Sigmoid colon (tissue), 7 donors: ENCODE measurements around the gene GPRC5D. TPM values are rescaled to one million over a fixed set of nuclear protein-coding genes. Genes with fewer than 3 reads are reported as not detected.

ENCODE experiments used
- DNase-seq: peaks from one replicate; pipeline ENCODE4 v3.0.0-alpha.2; 2019
- H3K27ac ChIP-seq, 4 donors: fragments of 200-600 bp; sonication (generic); one replicate each; pipeline ENCODE4 v1.5.1; 2016 to 2019; ENCODE audit warnings: mild to moderate bottlenecking in 1 of 4
- H3K27me3 ChIP-seq, 3 donors: fragments of 200-600 bp; sonication (generic); one replicate each; pipeline ENCODE4 v1.5.1; 2019; ENCODE audit warnings: mild to moderate bottlenecking in 1 of 3
- H3K36me3 ChIP-seq, 4 donors: fragments of 200-600 bp; sonication (generic); one replicate each; pipeline ENCODE4 v1.5.1; 2016 to 2019
- H3K4me1 ChIP-seq, 4 donors: fragments of 200-600 bp; sonication (generic); one replicate each; pipeline ENCODE4 v1.5.1; 2017 to 2019
- H3K4me3 ChIP-seq, 4 donors: fragments of 200-600 bp; sonication (generic); one replicate each; pipeline ENCODE4 v1.5.1; 2017 to 2019; ENCODE audit warnings: mild to moderate bottlenecking in 2 of 4, moderate library complexity in 1 of 4
- H3K9me3 ChIP-seq, 4 donors: fragments of 200-600 bp in 3 of 4; sonication (generic) in 3 of 4; one replicate each; pipeline versions ENCODE4 v1.5.1 to v1.6.1; 2013 to 2019
- CTCF ChIP-seq, 4 experiments: fragments of 450-650 bp in 3 of 4; fragments of 200-600 bp in 1 of 4; IDR thresholded peaks; one replicate each; pipeline ENCODE4 v1.5.1; 2016 to 2019; ENCODE audit warnings: antibody characterized with exemption in 4 of 4, mild to moderate bottlenecking in 3 of 4, moderate library complexity in 2 of 4
- EP300 ChIP-seq, 4 donors: sonication (generic); formaldehyde crosslinking; IDR thresholded peaks; one replicate each; pipeline ENCODE4 v1.6.1; 2017; ENCODE audit warnings: antibody characterized with exemption in 4 of 4
- POLR2A ChIP-seq, 2 donors: fragments of 450-650 bp; IDR thresholded peaks; one replicate each; pipeline ENCODE4 v1.6.1; 2016; ENCODE audit warnings: antibody characterized with exemption in 2 of 2, mild to moderate bottlenecking in 2 of 2, moderate library complexity in 2 of 2
- POLR2AphosphoS5 ChIP-seq, 4 donors: sonication (generic); formaldehyde crosslinking; IDR thresholded peaks; one replicate each; pipeline ENCODE4 v1.6.1; 2017; ENCODE audit warnings: antibody characterized with exemption in 4 of 4
- WGBS, 2 donors: extraction: QIAGEN DNeasy Blood & Tissue Kit; methylation state at CpG; one replicate each; pipeline ENCODE4 v1.1.7; 2013; 5-methylcytosine and 5-hydroxymethylcytosine counted together
- intact Hi-C: fragments of 100-400 bp; cut with DNase I; formaldehyde crosslinking; loops from one replicate; pipeline ENCODE4 v1.15.1; 2023
- polyA plus RNA-seq, 3 donors: library from polyadenylated mRNA; stranded (reverse); fragments of 200-250 nt; gene quantifications; one replicate each; pipeline ENCODE4 v1.2.3, GENCODE V29; 2013
- total RNA-seq, 4 donors: library from RNA; depleted of rRNA; stranded (reverse); fragments of >200 nt; gene quantifications; one replicate each; pipeline ENCODE4 v1.1.0, GENCODE V29; 2016
- donor health status: healthy with polysubstance abuse.
- donor health status: Bipolar disorder and iron deficiency.
- donor health status: healthy.

GPRC5D gene
- total and polyA plus RNA-seq, 7 donors: 0.16 TPM; not detected in 6

DNA sequence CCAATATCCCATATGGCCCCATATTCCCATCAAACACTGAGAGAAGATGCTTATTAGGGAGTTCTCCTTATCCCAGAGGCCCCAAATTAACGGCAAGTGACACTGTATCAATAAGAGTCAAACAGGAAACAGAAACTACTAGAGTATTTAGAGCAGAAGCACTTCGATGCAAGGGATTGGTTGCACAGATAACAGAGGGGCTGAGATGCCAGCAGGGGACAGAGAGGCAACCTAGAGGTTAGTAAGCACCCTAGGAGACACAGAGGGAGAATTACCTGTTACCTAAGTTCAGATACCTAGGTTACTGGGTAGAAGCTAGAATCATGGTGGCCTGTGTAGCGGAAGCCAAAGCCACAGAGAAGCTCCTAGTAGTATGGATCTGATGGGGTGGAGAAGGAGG is 45.2 kb upstream of the GPRC5D start:
- Histone ChIP-seq H3K9me3 (no peaks in the 10 kb centered on the region), H3K27me3 (no peaks in the 10 kb centered on the region), H3K27ac (no peak overlapping the region), H3K4me1 (peaks cover 0 to 48% (median 25%) of the 10 kb centered on the region in 4 donors), H3K4me3 (no peak overlapping the region), H3K36me3 (no peaks in the 10 kb centered on the region)
- DNase-seq: no peak
- TF ChIP-seq CTCF (IDR thresholded peaks at IDR 0.05): no peak
- TF ChIP-seq POLR2A (IDR thresholded peaks at IDR 0.05): no peak
- no peak for TF ChIP-seq EP300 (IDR thresholded peaks at IDR 0.05)
- TF ChIP-seq POLR2AphosphoS5 (IDR thresholded peaks at IDR 0.05): no peak
- 64 to 81% methylated on average over 3 of the region's 3 CpGs for WGBS, 2 donors
- intact Hi-C loops: loop anchor here (5.0 kb wide), 1 partner anchor 285 kb away; no protein-coding TSS in a partner anchor

DNA sequence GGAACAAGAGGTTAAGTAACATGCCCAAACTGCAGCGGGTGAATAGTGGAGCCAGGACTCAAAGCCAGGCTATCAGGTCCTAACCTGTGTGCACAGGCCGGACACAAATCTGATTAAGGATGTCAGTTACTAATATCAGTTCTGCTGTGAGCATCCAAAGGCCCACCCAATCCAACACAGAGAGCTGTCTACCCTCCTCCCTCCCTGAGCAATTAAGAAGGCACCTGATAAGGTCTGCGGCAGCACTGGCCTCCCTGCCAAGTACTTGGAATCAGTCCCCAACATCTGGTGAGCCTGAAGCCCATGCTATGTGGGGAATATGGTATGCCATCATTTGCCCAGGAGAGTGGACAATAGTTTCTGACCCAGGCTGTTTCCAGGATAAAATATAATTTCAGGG is 44.2 kb upstream of the GPRC5D start:
- 89 to 90% methylated on average over 3 of the region's 3 CpGs for WGBS, 2 donors
- TF ChIP-seq POLR2A (IDR thresholded peaks at IDR 0.05) (no peak), CTCF (IDR thresholded peaks at IDR 0.05) (no peak), EP300 (IDR thresholded peaks at IDR 0.05) (no peak), POLR2AphosphoS5 (IDR thresholded peaks at IDR 0.05) (no peak)
- Histone ChIP-seq H3K27me3 (no peaks in the 10 kb centered on the region), H3K27ac (no peak overlapping the region), H3K4me3 (no peak overlapping the region), H3K9me3 (no peaks in the 10 kb centered on the region), H3K36me3 (no peaks in the 10 kb centered on the region), H3K4me1 (peaks cover 0 to 45% (median 25%) of the 10 kb centered on the region in 4 donors)
- DNase-seq: no peak
- intact Hi-C loops: loop anchor here (5.0 kb wide), 1 partner anchor 284 kb away; no protein-coding TSS in a partner anchor

DNA sequence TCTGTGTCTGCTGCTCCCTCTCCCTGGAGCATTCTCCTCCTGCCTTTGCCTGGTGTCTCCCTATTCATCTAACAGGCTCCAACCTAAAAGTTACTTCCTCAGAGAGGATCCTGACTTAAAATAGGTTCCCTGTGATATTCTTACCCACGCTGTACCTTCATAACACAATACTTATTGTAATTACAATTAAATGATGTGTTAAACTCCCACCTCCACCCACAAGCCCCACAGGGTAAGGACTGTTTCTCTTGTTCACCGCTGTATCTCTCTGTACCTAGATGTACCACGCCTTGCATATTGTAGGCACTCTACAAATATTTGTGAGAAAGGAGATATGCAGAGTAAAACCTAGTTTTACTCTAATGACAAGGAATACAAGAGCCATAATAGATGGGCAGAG is 43.1 kb upstream of the GPRC5D start:
- WGBS, 2 donors: 91 to 92% methylated on average over 3 of the region's 3 CpGs
- no peak overlapping the region for H3K4me3 ChIP-seq
- H3K27ac ChIP-seq: no peak overlapping the region
- H3K27me3 ChIP-seq: no peaks in the 10 kb centered on the region
- peaks cover 0 to 51% (median 28%) of the 10 kb centered on the region in 4 donors for H3K4me1 ChIP-seq
- no peaks in the 10 kb centered on the region for H3K36me3 ChIP-seq
- H3K9me3 ChIP-seq: no peaks in the 10 kb centered on the region
- TF ChIP-seq POLR2A (IDR thresholded peaks at IDR 0.05): no peak
- no peak for TF ChIP-seq EP300 (IDR thresholded peaks at IDR 0.05)
- TF ChIP-seq CTCF (IDR thresholded peaks at IDR 0.05): no peak
- no peak for TF ChIP-seq POLR2AphosphoS5 (IDR thresholded peaks at IDR 0.05)
- DNase-seq: no peak
- intact Hi-C loops: loop anchor here (5.0 kb wide), 1 partner anchor 283 kb away; no protein-coding TSS in a partner anchor

GRCh38 chr12:12993367-12993766 is 41.4 kb upstream of the GPRC5D start:
- TF ChIP-seq EP300 (IDR thresholded peaks at IDR 0.05) (no peak), POLR2A (IDR thresholded peaks at IDR 0.05) (no peak), CTCF (IDR thresholded peaks at IDR 0.05) (no peak), POLR2AphosphoS5 (IDR thresholded peaks at IDR 0.05) (no peak)
- no peak for DNase-seq
- peaks cover 0 to 10% (median 6%) of the 10 kb centered on the region in 4 donors for H3K36me3 ChIP-seq
- 95 to 97% methylated on average over 4 of the region's 4 CpGs for WGBS, 2 donors
- intact Hi-C loops: no loop called here
- H3K4me3 ChIP-seq: no peak overlapping the region
- no peaks in the 10 kb centered on the region for H3K9me3 ChIP-seq
- peaks cover 0 to 38% (median 18%) of the 10 kb centered on the region in 4 donors for H3K4me1 ChIP-seq
- H3K27me3 ChIP-seq: no peaks in the 10 kb centered on the region
- peak overlapping the region; percentile 57 to 81 (median 63) for H3K27ac ChIP-seq
